Right kidney (tissue), 1 donor: ENCODE data around the gene KBTBD12.
"Not testable (repeated sequence)": the region's sequence is repeated elsewhere in the genome, so short reads cannot be mapped to it uniquely, and the experiment has no call there.

ENCODE experiments used
- DNase-seq: peaks from one replicate; pipeline ENCODE4 v3.0.0-alpha.2; 2016

The KBTBD12 gene

DNA sequence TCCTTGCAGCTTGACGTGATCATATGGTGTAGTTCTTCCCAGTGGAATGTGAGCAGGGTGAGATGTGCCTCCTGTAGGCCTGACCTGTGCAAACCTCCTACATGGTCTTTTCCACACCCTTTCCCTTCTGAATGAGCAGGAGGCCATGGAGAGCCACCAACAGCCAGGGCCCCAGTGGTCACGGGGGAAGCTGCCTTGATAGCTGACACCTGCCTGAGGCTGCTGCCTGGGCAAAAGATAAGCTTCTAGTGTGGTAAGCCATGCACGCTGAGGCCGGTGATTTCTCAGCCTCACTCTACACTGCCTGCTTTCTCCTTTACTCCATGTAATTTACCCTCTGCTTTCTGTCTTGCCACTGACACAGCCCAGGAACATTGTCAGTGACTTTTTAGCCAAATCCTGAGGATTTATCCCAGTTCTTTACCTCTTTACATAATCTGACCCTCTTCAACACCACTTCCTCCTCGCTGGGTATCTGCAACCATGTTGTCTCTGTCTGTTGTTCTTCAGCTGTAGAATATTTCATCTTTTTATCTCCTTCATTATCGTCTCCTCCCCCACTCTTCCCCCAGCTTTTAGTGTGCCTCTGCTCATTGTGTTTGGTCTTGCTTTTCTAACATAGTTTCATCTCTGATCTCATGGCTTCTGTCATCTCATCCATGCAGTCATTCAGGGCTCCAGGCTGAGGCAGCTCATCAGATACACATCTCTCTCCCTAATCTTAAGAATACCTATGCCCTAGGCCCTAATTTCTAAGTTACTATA is 11.2 kb upstream of the KBTBD12 start:
- DNase-seq, result no peak

DNA sequence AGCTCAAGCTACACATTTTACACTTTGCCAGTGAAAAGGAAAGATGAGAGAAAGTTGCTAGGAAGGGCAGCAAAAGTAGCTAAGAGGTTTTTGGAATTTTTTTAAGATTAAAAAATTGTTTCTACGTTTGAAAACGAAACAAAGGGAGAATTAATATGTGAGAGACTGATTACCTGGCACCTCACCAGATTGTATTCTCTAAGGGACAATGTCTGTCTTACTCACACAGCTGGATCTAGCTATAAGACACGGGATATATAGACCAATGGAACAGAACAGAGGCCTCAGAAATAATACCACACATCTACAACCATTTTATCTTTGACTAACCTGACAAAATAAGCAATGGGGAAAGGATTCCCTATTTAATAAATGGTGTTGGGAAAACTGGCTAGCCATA is 9.5 kb upstream of the KBTBD12 start:
- DNase-seq, result no peak

- DNase-seq, result not testable (repeated sequence)
Measured at GRCh38 chr3:127906653-127907052, 8.4 kb upstream of the KBTBD12 start.

GRCh38 chr3:127908202-127908601 is 6.8 kb upstream of the KBTBD12 start:
- no peak for DNase-seq

- DNase-seq, result no peak
Measured at GRCh38 chr3:127908951-127909350, 6.1 kb upstream of the KBTBD12 start.

DNA sequence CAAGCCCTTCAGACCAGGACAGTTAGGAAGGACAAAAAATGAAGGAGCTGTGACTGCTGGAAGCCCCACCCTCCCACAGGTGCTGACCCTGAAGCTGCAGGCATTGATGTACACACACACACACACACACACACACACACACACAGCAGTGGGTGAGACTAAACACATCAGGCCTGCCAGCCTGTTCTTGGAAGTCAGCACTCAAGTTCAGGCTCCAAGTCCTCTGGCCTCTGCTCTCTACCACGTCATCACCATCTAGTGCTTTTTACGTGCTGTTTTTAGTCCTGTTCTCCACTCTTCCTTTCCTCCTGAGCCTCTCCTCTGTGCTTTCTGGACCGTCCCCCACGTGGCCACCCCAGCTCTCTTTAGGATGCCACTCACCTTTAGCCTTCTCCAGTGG is 5.4 kb upstream of the KBTBD12 start:
- DNase-seq, result no peak

DNA sequence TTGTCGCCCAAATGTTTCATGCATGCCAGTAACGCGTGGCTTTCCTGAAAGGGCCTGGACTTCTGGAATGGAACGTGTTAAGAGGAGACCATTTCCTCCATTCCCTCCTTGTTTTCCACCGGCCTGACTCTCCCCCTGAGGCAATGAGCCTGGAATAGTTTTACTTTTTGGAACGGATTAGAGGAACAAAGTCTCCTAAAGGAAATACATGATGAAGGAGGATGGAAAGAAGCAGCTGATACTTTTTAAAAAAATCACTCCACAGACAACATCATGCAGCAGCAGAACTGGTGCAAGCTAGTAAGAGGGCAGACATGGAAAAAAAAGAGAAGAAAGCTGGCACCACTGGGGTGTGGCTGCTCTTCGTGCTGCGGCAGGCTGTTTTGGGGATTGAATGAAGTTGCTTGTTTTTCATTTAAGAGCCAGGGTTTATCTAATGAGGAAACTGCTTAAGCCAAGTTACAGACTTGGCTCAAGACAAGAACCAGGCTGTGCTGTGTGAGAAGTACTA is 3.6 kb upstream of the KBTBD12 start:
- no peak for DNase-seq

GRCh38 chr3:127913841-127914240 is 1.2 kb upstream of the KBTBD12 start:
- not testable (repeated sequence) for DNase-seq

DNA sequence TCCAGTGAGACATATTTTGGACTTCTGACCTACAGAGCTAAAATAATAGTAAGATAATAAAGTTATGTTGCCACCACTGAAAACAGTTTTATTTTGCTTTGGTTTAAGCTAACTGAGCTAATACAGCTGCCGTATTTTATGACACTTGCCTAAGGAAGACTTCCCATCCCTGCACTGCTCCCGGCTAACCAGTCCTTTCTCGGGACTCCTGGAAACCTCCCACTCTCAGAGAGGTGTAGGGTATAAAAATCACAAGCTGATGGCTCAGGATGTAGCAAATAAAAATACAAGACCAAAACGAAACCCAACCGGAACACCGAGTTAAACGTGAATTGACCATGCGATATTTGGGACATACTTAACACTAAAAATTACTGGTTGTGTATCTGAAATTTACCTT is 448 bp upstream of the KBTBD12 start:
- DNase-seq, result no peak

DNA sequence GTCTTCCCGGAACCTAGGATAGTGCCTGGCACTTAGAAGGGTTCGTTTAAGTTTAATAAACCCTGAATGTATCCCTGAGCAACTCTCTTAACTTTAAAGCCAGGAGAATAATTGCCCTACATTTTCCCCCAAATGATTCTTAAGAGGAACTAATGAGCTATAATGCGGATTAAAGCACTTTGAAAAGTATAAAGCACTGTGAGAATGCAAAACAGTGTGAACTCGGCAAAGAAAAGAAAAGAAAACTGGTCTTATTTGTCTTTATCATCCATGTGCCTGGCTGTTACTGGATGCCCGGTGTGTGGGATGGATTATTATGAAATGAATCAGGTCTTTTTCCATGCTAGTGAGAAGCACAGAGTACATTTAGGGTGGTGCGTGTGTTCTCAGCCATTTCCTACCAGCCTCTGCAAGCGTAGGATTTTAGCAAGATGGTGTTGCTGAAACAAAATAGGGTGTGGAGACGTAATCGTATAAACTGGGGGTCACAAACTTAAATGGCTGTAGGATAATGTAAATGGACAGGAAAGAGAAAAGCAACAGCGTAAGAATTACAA is 983 bp downstream of the KBTBD12 start:
- no peak for DNase-seq

DNA sequence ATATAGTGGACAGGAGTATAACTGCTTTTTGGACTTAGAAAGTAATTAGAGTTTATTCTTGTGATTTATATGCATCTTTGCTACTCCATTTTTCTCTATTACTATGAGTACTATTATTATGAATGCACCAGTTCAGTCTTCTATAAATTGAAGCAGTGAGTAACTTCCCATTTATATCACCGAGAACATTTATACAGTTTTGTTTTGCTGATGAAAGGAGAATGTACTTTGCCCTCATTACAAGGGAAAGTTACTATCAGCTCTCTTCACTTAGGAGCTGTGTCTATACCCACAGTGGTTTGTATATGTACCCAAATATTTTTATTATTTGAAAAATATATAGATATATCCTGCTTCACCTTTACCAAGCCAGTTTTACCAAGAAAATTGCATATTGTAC is 5.7 kb downstream of the KBTBD12 start:
- no peak for DNase-seq

GRCh38 chr3:127923611-127924010 is 8.6 kb downstream of the KBTBD12 start:
- no peak for DNase-seq

- DNase-seq, result no peak
Measured at GRCh38 chr3:127925384-127925783, 10.4 kb downstream of the KBTBD12 start.

DNA sequence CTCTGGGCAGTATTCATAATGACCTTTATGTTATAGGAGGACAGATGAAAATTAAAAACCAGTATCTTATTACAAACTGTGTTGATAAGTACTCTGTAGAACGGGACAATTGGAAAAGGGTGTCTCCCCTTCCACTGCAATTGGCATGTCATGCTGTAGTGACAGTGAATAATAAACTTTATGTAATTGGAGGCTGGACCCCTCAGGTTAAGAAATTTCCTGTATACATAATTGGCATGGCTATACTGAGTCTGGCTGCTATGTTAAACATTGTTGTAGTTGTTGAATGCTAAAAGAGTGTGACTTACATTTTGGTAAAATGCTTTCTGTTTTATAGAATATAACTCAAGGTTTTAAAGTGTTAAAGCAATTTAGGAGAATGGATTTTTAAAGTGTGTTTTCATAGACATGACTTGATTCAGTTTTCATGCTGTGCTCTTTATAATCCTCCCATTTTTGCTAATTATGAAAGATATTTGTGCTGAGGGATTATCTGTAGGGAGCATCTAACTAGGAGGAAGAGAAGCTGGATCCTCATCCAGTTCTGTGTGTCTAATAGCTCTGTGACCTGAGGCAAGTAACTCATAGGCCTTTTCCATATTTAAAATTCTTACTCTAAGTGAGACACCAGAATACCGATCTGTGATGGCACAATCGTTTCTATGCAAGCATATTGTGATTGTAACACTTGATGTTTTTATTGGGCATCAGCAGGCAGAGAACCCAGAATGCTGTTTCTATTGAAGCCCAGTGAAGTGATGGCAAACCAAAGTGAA is 13.0 kb downstream of the KBTBD12 start:
- DNase-seq, result no peak

GRCh38 chr3:127929818-127930413 is 14.9 kb downstream of the KBTBD12 start:
- no peak for DNase-seq

- no peak for DNase-seq
Measured at GRCh38 chr3:127933396-127933795, 18.4 kb downstream of the KBTBD12 start.

DNA sequence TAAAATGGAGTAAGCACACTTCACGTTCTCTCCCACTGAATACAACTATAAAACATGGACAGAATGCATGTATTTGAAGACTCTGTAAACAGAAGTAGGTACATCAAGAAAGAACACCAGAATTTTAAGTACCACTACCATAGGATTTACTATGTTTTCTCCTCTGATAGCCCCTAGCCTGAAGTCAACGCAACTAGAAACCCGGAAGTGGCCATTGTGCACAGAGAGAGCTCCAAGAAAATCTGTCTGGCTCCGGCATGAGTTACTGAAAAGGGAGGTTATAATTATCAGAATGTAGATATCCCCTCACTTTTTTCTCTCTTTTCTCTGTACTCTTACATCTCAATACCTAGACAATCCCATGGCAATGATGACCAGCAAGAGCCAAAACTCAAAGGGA is 23.8 kb downstream of the KBTBD12 start:
- DNase-seq, result no peak

GRCh38 chr3:127940116-127940515 is 25.1 kb downstream of the KBTBD12 start:
- DNase-seq, result no peak

DNA sequence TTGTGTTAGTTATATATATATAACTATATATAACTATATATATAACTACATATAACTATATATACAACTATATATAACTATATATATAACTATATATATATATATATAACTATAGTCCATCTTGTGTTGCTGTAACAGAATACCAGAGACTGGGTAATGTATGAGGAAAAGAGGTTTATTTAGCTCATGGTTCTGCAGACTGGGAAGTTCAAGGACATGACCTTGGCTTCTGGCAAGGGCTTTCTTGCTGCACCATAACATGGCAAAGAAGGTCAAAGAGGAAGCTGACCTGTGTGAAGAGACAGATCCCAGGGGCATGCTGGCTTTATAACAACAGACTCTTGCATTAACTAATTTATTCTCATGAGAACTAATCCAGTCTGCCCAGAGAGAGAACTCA is 27.6 kb downstream of the KBTBD12 start:
- DNase-seq, result no peak

DNA sequence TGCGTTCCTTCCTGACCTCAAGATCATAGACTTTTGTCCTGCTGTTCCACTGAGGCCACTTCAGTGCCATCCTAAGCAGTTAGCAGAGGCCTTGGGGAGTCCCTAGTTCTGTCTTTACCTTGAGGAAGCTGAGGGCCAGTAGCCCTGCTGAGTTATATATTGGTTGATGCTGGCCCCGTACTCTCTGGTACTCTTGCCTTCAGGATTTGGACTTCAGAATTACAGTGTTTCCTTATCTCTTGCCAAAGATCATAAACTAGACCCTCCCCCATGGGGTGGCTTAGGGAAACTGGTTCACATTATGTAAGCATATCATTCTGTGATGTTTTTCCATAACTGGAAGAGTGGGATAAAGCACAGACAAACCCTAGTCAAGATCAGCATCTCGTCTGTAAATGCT is 33.2 kb downstream of the KBTBD12 start:
- no peak for DNase-seq

DNA sequence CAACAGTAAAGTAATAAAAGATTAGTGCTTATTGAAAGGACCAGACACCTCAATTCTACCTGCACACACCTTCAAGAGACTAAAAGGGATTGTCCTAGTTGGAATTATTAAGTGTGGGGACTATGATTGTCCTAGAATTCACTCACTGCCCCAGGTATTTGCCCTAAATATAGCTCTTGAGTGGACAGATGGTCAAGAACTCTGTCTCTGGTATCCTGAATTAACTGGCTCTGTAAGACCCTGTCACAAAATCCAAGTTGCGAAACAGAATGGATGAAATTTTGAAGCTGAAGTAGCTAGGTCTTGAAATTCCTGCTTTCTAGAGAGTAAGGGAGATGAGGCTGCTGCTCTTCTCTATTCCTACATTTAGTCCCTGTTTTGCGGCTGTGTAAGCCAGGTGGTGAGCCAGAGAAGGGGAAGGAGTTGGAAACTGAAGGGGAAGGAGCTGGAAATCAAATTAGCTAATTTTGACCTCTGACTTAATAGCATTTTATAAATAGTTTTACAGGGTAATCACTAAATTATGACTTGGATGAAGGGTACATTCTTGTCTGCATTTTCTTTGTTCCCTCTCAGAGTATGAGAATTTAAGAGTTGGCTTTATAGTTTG is 34.5 kb downstream of the KBTBD12 start:
- DNase-seq, result no peak

DNA sequence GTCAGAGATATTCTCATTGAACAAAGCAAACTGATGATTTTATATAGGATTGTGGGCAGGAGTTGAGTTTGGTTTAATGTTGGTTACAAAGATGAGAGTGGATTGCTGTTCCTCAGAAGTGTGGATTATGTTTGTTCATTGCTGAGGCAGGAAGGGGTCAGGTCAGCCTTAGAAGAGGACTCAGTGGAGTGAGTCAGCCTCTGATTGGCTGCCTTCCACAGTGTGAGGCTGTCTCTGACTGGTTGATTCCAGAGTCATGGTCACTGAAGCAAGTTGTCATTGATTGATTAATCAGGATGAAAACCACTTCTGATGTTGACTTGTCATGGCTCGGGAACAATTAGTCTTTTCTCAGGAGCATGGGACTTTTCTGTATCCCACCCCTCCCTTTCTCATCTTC is 36.2 kb downstream of the KBTBD12 start:
- DNase-seq, result no peak
